ENCODE measurements around the gene CMTM7. TPM values are rescaled to one million over a fixed set of nuclear protein-coding genes. Genes with fewer than 3 reads are reported as not detected.

CMTM7 gene
- total RNA-seq, 1 experiment from 2014 or later, result 62.6 TPM

DNA sequence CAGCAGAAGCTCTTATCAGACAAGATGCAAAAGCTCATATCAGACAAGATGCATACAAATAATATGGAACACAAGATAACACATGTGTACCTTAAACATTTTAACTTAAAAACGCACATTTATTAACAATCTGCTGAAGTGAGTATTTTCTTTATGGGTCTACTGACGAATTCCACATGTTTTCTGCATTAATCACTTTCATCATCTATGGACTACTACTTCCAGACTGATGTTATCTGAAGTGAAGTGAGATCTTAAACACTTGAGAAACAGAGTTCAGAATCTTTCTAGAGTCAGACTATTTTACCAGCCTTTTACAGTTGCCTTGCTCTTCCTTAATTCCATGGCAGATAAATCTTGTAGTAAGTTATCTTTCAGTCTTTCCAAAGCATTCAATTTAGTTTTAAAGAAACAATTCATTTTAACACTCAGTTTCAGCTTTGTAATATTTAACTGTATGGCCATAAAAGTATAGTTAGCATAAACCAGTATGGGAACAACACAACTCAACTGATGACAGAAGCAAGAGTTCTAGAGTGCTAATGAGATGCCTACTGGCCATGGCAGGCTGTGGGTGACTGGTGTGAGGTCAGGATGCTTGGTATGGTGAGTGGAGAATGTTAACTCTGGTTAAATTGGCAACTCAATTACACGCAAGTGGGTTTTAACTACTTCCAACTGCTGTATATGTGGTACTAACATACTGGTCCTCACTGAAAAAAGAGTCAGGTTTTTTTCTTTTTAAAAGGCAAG lies 101.2 kb downstream of the CMTM7 start:
- Histone ChIP-seq H3K4me1 (ENCODE audit: control insufficient read depth in 1 of 2, insufficient read depth in 2 of 2, low read length in 2 of 2) (peaks cover 4% of the 10 kb centered on the region in 2 experiments; a peak in 1 of 4 replicates), H3K9ac (ENCODE audit: low read length) (no peak overlapping the region), H3K36me3 (ENCODE audit: control insufficient read depth in 1 of 2, insufficient read depth in 2 of 2, low read length in 2 of 2) (0 out of 4 replicates have a peak, but pooled peaks cover 0 to 2% of the 10 kb centered on the region in 2 experiments), H3K4me3 (replicated peaks in 1 of 2; ENCODE audit: low read depth in 1 of 2, low read length in 2 of 2) (no peak overlapping the region), H3K4me2 (ENCODE audit: low read length) (no peak overlapping the region), H2AFZ (ENCODE audit: low read depth, low read length, poor library complexity, severe bottlenecking) (no peak overlapping the region), H3K9me2 (ENCODE audit: insufficient read depth) (no peaks in the 10 kb centered on the region), H3K27ac (ENCODE audit: low read depth, low read length) (no peak overlapping the region), H3K9me3 (ENCODE audit: control insufficient read depth in 1 of 2, insufficient read depth in 1 of 2, low read depth in 1 of 2, low read length in 2 of 2) (no peaks in the 10 kb centered on the region), H3K27me3 (ENCODE audit: insufficient read depth, low read length) (no peaks in the 10 kb centered on the region), H4K20me1 (ENCODE audit: insufficient read depth) (no peaks in the 10 kb centered on the region), H3K79me2 (ENCODE audit: insufficient read depth, low read length) (no peaks in the 10 kb centered on the region; the same call in 1 of the 2 replicates)
- DNase-seq (ENCODE audit: low read depth, low spot score) (no peak), ATAC-seq (no peak)
- intact Hi-C loops (cut with micrococcal nuclease), result no loop called here
- no TSS peak for BruUV-seq (replicated peaks)
- ChIA-PET CTCF (no interaction called here), POLR2A (no interaction called here), RAD21 (ENCODE audit: low non-redundant PET in 1 of 2, low total read pairs in 2 of 2, uncharacterized antibody in 2 of 2, unreplicated experiment in 2 of 2) (no interaction called here)
- no peak for TF ChIP-seq JUND (IDR thresholded peaks at IDR 0.05)
- no peak for TF ChIP-seq POLR2A (IDR thresholded peaks at IDR 0.05; ENCODE audit: borderline replicate concordance, extremely low read depth, insufficient read depth, insufficient read length)
- TF ChIP-seq POLR2AphosphoS5 (IDR thresholded peaks at IDR 0.05; ENCODE audit: low read depth, low read length), result no peak
- TF ChIP-seq, protein P1, sequence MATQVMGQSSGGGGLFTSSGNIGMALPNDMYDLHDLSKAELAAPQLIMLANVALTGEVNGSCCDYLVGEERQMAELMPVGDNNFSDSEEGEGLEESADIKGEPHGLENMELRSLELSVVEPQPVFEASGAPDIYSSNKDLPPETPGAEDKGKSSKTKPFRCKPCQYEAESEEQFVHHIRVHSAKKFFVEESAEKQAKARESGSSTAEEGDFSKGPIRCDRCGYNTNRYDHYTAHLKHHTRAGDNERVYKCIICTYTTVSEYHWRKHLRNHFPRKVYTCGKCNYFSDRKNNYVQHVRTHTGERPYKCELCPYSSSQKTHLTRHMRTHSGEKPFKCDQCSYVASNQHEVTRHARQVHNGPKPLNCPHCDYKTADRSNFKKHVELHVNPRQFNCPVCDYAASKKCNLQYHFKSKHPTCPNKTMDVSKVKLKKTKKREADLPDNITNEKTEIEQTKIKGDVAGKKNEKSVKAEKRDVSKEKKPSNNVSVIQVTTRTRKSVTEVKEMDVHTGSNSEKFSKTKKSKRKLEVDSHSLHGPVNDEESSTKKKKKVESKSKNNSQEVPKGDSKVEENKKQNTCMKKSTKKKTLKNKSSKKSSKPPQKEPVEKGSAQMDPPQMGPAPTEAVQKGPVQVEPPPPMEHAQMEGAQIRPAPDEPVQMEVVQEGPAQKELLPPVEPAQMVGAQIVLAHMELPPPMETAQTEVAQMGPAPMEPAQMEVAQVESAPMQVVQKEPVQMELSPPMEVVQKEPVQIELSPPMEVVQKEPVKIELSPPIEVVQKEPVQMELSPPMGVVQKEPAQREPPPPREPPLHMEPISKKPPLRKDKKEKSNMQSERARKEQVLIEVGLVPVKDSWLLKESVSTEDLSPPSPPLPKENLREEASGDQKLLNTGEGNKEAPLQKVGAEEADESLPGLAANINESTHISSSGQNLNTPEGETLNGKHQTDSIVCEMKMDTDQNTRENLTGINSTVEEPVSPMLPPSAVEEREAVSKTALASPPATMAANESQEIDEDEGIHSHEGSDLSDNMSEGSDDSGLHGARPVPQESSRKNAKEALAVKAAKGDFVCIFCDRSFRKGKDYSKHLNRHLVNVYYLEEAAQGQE (IDR thresholded peaks at IDR 0.05; ENCODE audit: low read depth), result no peak

Data from HCT116 (cell line).